Keratinocyte (primary cell): Measurements from ENCODE around the gene TENM4. TPM values are rescaled to one million over a fixed set of nuclear protein-coding genes. Genes with fewer than 3 reads are reported as not detected.

Experiments
- DNase-seq: peaks from one replicate; pipeline ENCODE4 v3.0.0-alpha.2; 2011; ENCODE audit warnings: low read depth, missing footprints, low spot score
- FAIRE-seq: peaks from 2 replicates; lab custom pipeline; 2011; peaks lifted over from hg19 to GRCh38; lab: Jason Lieb, UNC
- H2AFZ ChIP-seq: 2 replicates; pipeline ENCODE4 v1.6.0; 2012; ENCODE audit warnings: low read length, control low read depth, inconsistent platforms; ENCODE audit not compliant: control insufficient read depth
- H3K27ac ChIP-seq: 2 replicates; pipeline ENCODE4 v1.5.1; 2011; ENCODE audit warnings: low read length; ENCODE audit not compliant: control insufficient read depth, insufficient read depth
- H3K27me3 ChIP-seq: 3 replicates; pipeline ENCODE4 v1.6.0; 2011; ENCODE audit warnings: low read length; ENCODE audit not compliant: control insufficient read depth, insufficient read depth; ENCODE audit errors: extremely low read depth
- H3K36me3 ChIP-seq, 2 experiments: 2 replicates in 1 of 2; 3 replicates in 1 of 2; pipeline ENCODE4 v1.5.1; 2011; ENCODE audit warnings: low read length in 2 of 2, mild to moderate bottlenecking in 1 of 2; ENCODE audit not compliant: control insufficient read depth in 2 of 2, insufficient read depth in 2 of 2; ENCODE audit errors: extremely low read depth in 1 of 2
- H3K4me1 ChIP-seq: 3 replicates; pipeline ENCODE4 v1.5.1; 2011; ENCODE audit warnings: low read length; ENCODE audit not compliant: control insufficient read depth, insufficient read depth; ENCODE audit errors: extremely low read depth
- H3K4me2 ChIP-seq: 3 replicates; pipeline ENCODE4 v1.6.0; 2011; ENCODE audit warnings: low read depth, low read length; ENCODE audit not compliant: control insufficient read depth, insufficient read depth; ENCODE audit errors: extremely low read depth
- H3K4me3 ChIP-seq, 3 experiments: fragments of 200-600 bp in 1 of 3; sonication (generic) in 1 of 3; 2 replicates in 2 of 3; 3 replicates in 1 of 3; pipeline ENCODE4 v1.5.1; 2011 to 2016; ENCODE audit warnings: low read length in 3 of 3, mild to moderate bottlenecking in 3 of 3, control low read depth in 2 of 3, inconsistent platforms in 1 of 3, low read depth in 1 of 3, mixed read lengths in 1 of 3, mixed run types in 1 of 3, moderate library complexity in 1 of 3; ENCODE audit not compliant: control insufficient read depth in 2 of 3, insufficient read depth in 2 of 3; ENCODE audit errors: extremely low read depth in 1 of 3
- H3K79me2 ChIP-seq: 2 replicates; pipeline ENCODE4 v1.6.0; 2012; ENCODE audit warnings: low read length; ENCODE audit not compliant: control insufficient read depth, insufficient read depth
- H3K9ac ChIP-seq: 3 replicates; pipeline ENCODE4 v1.6.0; 2011; ENCODE audit warnings: low read length; ENCODE audit not compliant: control insufficient read depth, insufficient read depth; ENCODE audit errors: extremely low read depth
- H3K9me1 ChIP-seq: 3 replicates; pipeline ENCODE4 v1.6.0; 2011; ENCODE audit warnings: low read length; ENCODE audit not compliant: control insufficient read depth, insufficient read depth; ENCODE audit errors: extremely low read depth
- H3K9me3 ChIP-seq: 2 replicates; pipeline ENCODE4 v1.5.1; 2012; ENCODE audit warnings: low read depth, low read length; ENCODE audit not compliant: control insufficient read depth
- H4K20me1 ChIP-seq: 3 replicates; pipeline ENCODE4 v1.6.0; 2011; ENCODE audit warnings: low read length; ENCODE audit not compliant: control insufficient read depth, insufficient read depth; ENCODE audit errors: extremely low read depth
- CTCF ChIP-seq, 3 experiments: IDR thresholded peaks in 1 of 3; conservative IDR thresholded peaks in 1 of 3; optimal IDR thresholded peaks in 1 of 3; 2 replicates in 2 of 3; 3 replicates in 1 of 3; pipeline versions ENCODE3 to v1.5.1; 2011; ENCODE audit warnings: low read length in 3 of 3, mild to moderate bottlenecking in 3 of 3, moderate library complexity in 2 of 3, control low read depth in 1 of 3, inconsistent platforms in 1 of 3; ENCODE audit not compliant: insufficient read depth in 2 of 3; ENCODE audit errors: extremely low read depth in 1 of 3
- EZH2 ChIP-seq: IDR thresholded peaks from one replicate; pipeline ENCODE4 v1.6.1; 2012; ENCODE audit warnings: inconsistent platforms, mild to moderate bottlenecking, low read length, moderate library complexity
- dilution Hi-C: fragments of 300-500 bp; cut with MboI; formaldehyde crosslinking; loops from one replicate; pipeline ENCODE4 v1.7.0; 2020; ENCODE audit warnings: low sequenced_read_pairs; ENCODE audit not compliant: extremely low pct_ligation_motif_present
- polyA plus RNA-seq, 5 experiments: library from polyadenylated mRNA; depleted of rRNA in 3 of 5; stranded (reverse) in 3 of 5; stranded (forward) in 1 of 5; unstranded in 1 of 5; fragments of >200 nt; gene quantifications; 1 replicate in 1 of 5; 2 replicates in 3 of 5; 3 replicates in 1 of 5; pipeline versions ENCODE4 v1.2.1 to v1.2.3, GENCODE V29; 2011 to 2012; ENCODE audit warnings: missing spikeins in 2 of 5, low read depth in 1 of 5, low replicate concordance in 1 of 5

Gene TENM4
- polyA plus RNA-seq, 1 donor (not counting 4 experiments of a cell fraction or from before 2014, with no cell fraction given) = 3.5 TPM

- Histone ChIP-seq H3K27me3 (no peaks in the 10 kb centered on the region), H3K4me2 (no peak overlapping the region), H2AFZ (no peak overlapping the region), H4K20me1 (no peaks in the 10 kb centered on the region), H3K9me1 (no peaks in the 10 kb centered on the region), H3K4me3 (no peak overlapping the region), H3K9ac (no peak overlapping the region), H3K9me3 (no peaks in the 10 kb centered on the region), H3K4me1 (peaks cover 40% of the 10 kb centered on the region), H3K79me2 (no peaks in the 10 kb centered on the region), H3K36me3 (peaks cover 0 to 3% of the 10 kb centered on the region in 2 experiments), H3K27ac (no peak overlapping the region)
- no peak for DNase-seq
- dilution Hi-C loops = no loop called here
- TF ChIP-seq CTCF (optimal IDR thresholded peaks at IDR 0.05 in 1 of 3, IDR thresholded peaks at IDR 0.05 in 1 of 3, conservative IDR thresholded peaks at IDR 0.05 in 1 of 3; ENCODE audit: extremely low read depth in 1 of 3, insufficient read depth in 2 of 3, low read length in 3 of 3) (no peak), EZH2 (no peak)
- FAIRE-seq = no peak
These were observed 394.5 kb downstream of the TENM4 start for GRCh38 chr11:79046366-79046765.

GRCh38 chr11:79045800-79046304 lies 395.0 kb downstream of the TENM4 start:
- H3K4me3 ChIP-seq = no peak overlapping the region
- peaks cover 0 to 1% of the 10 kb centered on the region in 2 experiments for H3K36me3 ChIP-seq
- TF ChIP-seq EZH2 (no peak), CTCF (optimal IDR thresholded peaks at IDR 0.05 in 1 of 3, IDR thresholded peaks at IDR 0.05 in 1 of 3, conservative IDR thresholded peaks at IDR 0.05 in 1 of 3; ENCODE audit: extremely low read depth in 1 of 3, insufficient read depth in 2 of 3, low read length in 3 of 3) (no peak)
- no peak overlapping the region for H3K27ac ChIP-seq
- FAIRE-seq = peak; percentile 71
- H4K20me1 ChIP-seq = no peaks in the 10 kb centered on the region
- H3K9ac ChIP-seq = no peak overlapping the region
- no peak overlapping the region for H2AFZ ChIP-seq
- H3K4me1 ChIP-seq = peaks cover 40% of the 10 kb centered on the region
- H3K27me3 ChIP-seq = no peaks in the 10 kb centered on the region
- no peaks in the 10 kb centered on the region for H3K9me1 ChIP-seq
- H3K79me2 ChIP-seq = no peaks in the 10 kb centered on the region
- peak; percentile 32 for DNase-seq
- peak overlapping the region; percentile 26 for H3K4me2 ChIP-seq
- dilution Hi-C loops = no loop called here
- H3K9me3 ChIP-seq = no peaks in the 10 kb centered on the region
